ENCODE measurements around the gene ZCWPW1.

DNA sequence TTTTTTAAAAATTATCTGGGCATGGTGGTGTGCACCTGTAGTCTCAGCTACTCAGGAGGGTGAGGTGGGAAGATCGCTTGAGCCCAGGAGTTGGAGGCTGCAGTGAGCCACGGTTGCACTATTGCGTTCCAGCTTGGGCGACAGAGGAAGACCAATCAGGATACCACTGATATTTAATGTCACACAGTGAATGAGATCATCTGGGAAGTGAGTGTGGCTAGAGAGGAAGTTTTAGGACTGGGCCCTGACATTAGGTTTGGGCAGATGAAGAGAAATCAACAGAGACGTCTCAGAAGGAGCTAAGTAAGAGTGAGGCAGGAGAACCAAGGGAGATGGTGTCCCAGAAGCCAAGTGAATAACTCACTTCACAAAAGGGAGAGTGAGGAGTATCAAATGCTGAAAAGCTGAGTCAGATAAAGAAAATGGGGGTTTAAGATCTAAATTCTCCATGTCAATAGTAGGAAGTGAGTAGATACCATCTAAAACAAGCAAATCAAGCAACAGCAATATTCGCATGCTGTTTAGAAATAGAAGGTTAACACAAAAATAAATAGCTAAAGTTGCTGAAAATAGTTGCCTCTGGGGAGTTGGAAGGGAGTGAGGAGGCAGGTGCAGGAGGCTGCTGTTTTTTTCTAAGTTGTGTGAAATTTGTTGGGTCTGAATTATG lies 43.7 kb downstream of the ZCWPW1 start:
- TF ChIP-seq, protein P1, sequence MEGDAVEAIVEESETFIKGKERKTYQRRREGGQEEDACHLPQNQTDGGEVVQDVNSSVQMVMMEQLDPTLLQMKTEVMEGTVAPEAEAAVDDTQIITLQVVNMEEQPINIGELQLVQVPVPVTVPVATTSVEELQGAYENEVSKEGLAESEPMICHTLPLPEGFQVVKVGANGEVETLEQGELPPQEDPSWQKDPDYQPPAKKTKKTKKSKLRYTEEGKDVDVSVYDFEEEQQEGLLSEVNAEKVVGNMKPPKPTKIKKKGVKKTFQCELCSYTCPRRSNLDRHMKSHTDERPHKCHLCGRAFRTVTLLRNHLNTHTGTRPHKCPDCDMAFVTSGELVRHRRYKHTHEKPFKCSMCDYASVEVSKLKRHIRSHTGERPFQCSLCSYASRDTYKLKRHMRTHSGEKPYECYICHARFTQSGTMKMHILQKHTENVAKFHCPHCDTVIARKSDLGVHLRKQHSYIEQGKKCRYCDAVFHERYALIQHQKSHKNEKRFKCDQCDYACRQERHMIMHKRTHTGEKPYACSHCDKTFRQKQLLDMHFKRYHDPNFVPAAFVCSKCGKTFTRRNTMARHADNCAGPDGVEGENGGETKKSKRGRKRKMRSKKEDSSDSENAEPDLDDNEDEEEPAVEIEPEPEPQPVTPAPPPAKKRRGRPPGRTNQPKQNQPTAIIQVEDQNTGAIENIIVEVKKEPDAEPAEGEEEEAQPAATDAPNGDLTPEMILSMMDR (conservative IDR thresholded peaks at IDR 0.05 in 1 of 2, IDR thresholded peaks at IDR 0.05 in 1 of 2; ENCODE audit: extremely low read depth in 1 of 2, insufficient read depth in 1 of 2, low read depth in 1 of 2, low read length in 2 of 2), result no peak
- no peak for TF ChIP-seq EZH2 (IDR thresholded peaks at IDR 0.05; ENCODE audit: borderline replicate concordance, low read length)
